ENCODE results near the gene MAD1L1.

MAD1L1 gene

DNA sequence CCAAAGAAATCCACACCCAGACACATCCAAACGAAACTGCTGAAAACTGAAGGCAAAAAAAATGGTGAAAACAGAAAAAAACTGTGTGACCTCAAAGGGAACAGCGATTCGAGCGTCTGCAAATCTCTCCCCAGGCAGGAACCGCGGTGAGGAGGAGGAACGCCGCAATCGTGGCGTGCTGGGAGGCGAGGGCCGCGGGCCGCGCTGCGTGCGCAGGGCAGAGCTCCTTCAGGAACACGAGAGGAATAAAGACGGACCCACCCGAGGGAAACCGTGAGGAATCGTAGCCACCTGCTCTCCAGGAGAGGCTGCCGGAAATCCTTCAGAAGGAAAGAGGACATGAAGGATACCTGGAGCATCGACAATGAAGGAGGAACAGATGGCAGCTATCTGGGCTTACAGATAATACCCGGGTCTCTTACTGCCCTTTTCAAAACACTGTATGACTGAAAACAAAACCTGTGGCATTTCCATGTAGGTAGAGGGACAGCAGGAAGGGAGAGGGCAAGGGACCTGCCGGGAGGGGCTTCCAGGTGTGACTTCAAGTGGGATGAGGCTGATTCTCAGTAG lies 266.0 kb downstream of the MAD1L1 start:
- Histone ChIP-seq H3K36me3 (ENCODE audit: low read length) (no peaks in the 10 kb centered on the region; the same call in 1 of the 2 replicates), H3K27ac (ENCODE audit: low read depth, low read length) (no peak overlapping the region), H3K4me3 (ENCODE audit: insufficient read depth, low read length, poor library complexity, severe bottlenecking) (no peak overlapping the region), H3F3A (ENCODE audit: insufficient read depth) (no peaks in the 10 kb centered on the region), H3K4me2 (ENCODE audit: low read depth, low read length, poor library complexity, severe bottlenecking) (no peak overlapping the region), H3K9me3 (ENCODE audit: insufficient read depth, low read length) (no peaks in the 10 kb centered on the region), H2AFZ (ENCODE audit: low read depth, low read length, severe bottlenecking) (no peak overlapping the region), H3K9me2 (replicated peaks; ENCODE audit: insufficient read depth, low read length) (no peaks in the 10 kb centered on the region), H3K9ac (ENCODE audit: low read length) (no peak overlapping the region), H3K79me2 (ENCODE audit: insufficient read depth, low read length) (no peaks in the 10 kb centered on the region), H4K20me1 (ENCODE audit: low read depth, low read length) (no peaks in the 10 kb centered on the region), H3K27me3 (ENCODE audit: low read length) (no peaks in the 10 kb centered on the region)
- TF ChIP-seq, protein P1, sequence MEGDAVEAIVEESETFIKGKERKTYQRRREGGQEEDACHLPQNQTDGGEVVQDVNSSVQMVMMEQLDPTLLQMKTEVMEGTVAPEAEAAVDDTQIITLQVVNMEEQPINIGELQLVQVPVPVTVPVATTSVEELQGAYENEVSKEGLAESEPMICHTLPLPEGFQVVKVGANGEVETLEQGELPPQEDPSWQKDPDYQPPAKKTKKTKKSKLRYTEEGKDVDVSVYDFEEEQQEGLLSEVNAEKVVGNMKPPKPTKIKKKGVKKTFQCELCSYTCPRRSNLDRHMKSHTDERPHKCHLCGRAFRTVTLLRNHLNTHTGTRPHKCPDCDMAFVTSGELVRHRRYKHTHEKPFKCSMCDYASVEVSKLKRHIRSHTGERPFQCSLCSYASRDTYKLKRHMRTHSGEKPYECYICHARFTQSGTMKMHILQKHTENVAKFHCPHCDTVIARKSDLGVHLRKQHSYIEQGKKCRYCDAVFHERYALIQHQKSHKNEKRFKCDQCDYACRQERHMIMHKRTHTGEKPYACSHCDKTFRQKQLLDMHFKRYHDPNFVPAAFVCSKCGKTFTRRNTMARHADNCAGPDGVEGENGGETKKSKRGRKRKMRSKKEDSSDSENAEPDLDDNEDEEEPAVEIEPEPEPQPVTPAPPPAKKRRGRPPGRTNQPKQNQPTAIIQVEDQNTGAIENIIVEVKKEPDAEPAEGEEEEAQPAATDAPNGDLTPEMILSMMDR (IDR thresholded peaks at IDR 0.05; ENCODE audit: insufficient read depth, low read length, poor library complexity, severe bottlenecking) = no peak
- no peak for TF ChIP-seq EZH2phosphoT487 (conservative IDR thresholded peaks at IDR 0.05; ENCODE audit: low read length)

- Histone ChIP-seq H3K36me3 (ENCODE audit: low read length) (no peaks in the 10 kb centered on the region; the same call in 1 of the 2 replicates), H3K79me2 (ENCODE audit: insufficient read depth, low read length) (no peaks in the 10 kb centered on the region), H3K9me2 (replicated peaks; ENCODE audit: insufficient read depth, low read length) (no peaks in the 10 kb centered on the region), H3K27me3 (ENCODE audit: low read length) (no peaks in the 10 kb centered on the region), H4K20me1 (ENCODE audit: low read depth, low read length) (no peaks in the 10 kb centered on the region), H3K9me3 (ENCODE audit: insufficient read depth, low read length) (no peaks in the 10 kb centered on the region), H3K4me3 (ENCODE audit: insufficient read depth, low read length, poor library complexity, severe bottlenecking) (no peak overlapping the region), H3K4me2 (ENCODE audit: low read depth, low read length, poor library complexity, severe bottlenecking) (no peak overlapping the region), H3F3A (ENCODE audit: insufficient read depth) (no peaks in the 10 kb centered on the region), H2AFZ (ENCODE audit: low read depth, low read length, severe bottlenecking) (no peak overlapping the region), H3K27ac (ENCODE audit: low read depth, low read length) (no peak overlapping the region), H3K9ac (ENCODE audit: low read length) (no peak overlapping the region)
- no peak for TF ChIP-seq EZH2phosphoT487 (conservative IDR thresholded peaks at IDR 0.05; ENCODE audit: low read length)
- TF ChIP-seq, protein P1 (IDR thresholded peaks at IDR 0.05; ENCODE audit: insufficient read depth, low read length, poor library complexity, severe bottlenecking) = no peak
Observed at GRCh38 chr7:1965579-1966294, 267.0 kb downstream of the MAD1L1 start.

DNA sequence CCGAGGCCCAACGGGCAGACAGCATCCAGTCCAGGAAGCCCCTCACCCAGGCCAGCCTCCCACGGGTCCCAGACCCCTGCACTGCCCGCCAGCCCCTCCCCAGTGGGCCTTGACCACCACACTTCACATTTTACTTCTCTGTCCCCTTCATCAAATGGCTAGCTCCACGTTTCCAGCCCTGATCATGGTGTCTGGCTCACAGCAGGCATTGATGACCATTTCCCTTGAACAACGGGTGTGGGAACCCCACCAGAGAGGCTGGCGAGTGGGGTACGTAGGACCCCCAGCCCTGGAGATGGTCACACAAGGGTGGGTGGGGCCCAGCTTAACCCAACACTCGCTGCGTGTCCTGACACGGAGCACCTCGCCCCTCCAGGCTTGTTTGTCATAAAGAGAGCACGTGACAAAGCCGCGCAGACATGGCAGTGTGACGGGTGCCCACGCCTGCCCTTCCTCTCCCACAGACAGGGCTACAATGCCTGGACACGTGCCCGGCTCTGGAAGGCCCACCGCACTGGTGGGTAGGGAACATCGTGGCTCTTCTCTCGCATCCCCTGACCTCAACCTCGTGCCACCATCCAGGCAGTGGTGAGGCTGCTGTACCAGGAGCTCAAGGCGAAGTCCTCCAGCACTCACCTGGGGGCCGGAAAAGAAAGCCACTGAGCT lies 267.7 kb downstream of the MAD1L1 start:
- no peaks in the 10 kb centered on the region for H3K9me3 ChIP-seq (ENCODE audit: insufficient read depth, low read length)
- H3K27me3 ChIP-seq (ENCODE audit: low read length) = no peaks in the 10 kb centered on the region
- no peak overlapping the region for H3K4me3 ChIP-seq (ENCODE audit: insufficient read depth, low read length, poor library complexity, severe bottlenecking)
- no peaks in the 10 kb centered on the region for H4K20me1 ChIP-seq (ENCODE audit: low read depth, low read length)
- H3K9me2 ChIP-seq (replicated peaks; ENCODE audit: insufficient read depth, low read length) = no peaks in the 10 kb centered on the region
- TF ChIP-seq, protein P1 (IDR thresholded peaks at IDR 0.05; ENCODE audit: insufficient read depth, low read length, poor library complexity, severe bottlenecking) = no peak
- no peak for TF ChIP-seq EZH2phosphoT487 (conservative IDR thresholded peaks at IDR 0.05; ENCODE audit: low read length)
- H3K27ac ChIP-seq (ENCODE audit: low read depth, low read length) = no peak overlapping the region
- no peaks in the 10 kb centered on the region for H3K79me2 ChIP-seq (ENCODE audit: insufficient read depth, low read length)
- H3K4me2 ChIP-seq (ENCODE audit: low read depth, low read length, poor library complexity, severe bottlenecking) = no peak overlapping the region
- no peak overlapping the region for H2AFZ ChIP-seq (ENCODE audit: low read depth, low read length, severe bottlenecking)
- H3K9ac ChIP-seq (ENCODE audit: low read length) = no peak overlapping the region
- H3K36me3 ChIP-seq (ENCODE audit: low read length) = no peaks in the 10 kb centered on the region; the same call in 1 of the 2 replicates
- no peaks in the 10 kb centered on the region for H3F3A ChIP-seq (ENCODE audit: insufficient read depth)
